ENCODE results near the gene FYB2.

Gene FYB2, protein sequence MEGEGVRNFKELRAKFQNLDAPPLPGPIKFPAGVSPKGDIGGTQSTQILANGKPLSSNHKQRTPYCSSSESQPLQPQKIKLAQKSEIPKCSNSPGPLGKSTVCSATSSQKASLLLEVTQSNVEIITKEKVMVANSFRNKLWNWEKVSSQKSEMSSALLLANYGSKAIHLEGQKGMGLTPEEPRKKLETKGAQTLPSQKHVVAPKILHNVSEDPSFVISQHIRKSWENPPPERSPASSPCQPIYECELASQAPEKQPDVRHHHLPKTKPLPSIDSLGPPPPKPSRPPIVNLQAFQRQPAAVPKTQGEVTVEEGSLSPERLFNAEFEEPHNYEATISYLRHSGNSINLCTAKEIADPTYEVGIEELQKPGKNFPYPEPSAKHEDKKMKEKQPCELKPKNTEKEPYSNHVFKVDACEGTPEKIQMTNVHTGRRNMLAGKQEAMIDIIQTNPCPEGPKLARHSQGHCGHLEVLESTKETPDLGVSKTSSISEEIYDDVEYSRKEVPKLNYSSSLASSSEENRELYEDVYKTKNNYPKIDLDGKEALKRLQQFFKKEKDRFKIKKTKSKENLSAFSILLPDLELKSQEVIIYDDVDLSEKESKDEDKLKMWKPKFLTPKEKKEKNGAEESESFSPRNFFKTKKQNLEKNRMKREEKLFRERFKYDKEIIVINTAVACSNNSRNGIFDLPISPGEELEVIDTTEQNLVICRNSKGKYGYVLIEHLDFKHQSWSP

DNA sequence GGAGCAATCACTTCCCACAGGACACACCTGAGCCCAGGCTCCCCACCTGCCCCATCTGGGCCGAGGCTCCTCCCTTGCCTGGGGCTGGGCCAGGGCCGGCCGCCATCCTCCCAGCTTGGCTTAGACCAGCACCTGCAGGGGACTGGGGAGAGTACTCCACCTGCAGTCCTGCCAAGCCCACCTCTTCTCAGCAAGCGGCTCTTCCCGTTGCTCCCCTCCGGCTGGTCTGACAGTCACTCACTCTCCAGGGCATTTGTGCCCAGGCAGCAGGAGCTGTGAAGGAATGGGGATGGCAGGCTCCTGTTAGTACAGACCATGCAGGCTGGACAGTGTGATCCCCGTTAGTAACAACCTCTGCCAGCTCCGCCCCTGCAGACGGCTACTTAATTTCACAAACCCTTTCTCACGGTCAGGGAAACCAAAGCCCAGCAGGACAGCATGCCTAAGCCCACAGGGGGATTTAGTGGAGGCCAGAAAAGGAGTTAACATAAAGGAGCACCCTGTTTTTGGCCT lies at the start of gene FYB2:
Gene FYB2 (minus strand): TSS at position 18 of the 513 bp plus-strand sequence. CDS start 114 bp downstream, outside the sequence.
- no peak for DNase-seq

- DNase-seq = no peak
These were observed 49.6 kb upstream of the FYB2 start for GRCh38 chr1:56868761-56869160.

DNA sequence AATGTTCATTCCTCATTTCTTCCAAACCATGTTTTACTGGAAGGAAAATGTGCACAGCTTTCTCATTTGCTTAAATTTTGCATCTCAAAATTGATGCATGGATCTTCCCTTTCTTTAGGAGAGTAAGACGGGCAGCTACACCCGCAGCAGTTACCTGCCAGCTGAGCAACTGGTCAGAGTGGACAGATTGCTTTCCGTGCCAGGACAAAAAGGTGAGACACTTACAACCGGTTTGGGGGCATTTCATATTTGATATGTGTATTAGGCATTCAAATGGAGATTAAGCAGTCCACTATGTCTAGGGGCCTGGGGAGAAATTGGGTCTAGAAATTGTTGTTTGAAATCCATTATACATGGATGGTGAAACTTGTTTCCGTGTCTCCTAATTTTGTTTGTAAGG lies 48.3 kb upstream of the FYB2 start:
- no peak for DNase-seq

- DNase-seq = no peak
These were observed 47.5 kb upstream of the FYB2 start for GRCh38 chr1:56866656-56867055.

DNA sequence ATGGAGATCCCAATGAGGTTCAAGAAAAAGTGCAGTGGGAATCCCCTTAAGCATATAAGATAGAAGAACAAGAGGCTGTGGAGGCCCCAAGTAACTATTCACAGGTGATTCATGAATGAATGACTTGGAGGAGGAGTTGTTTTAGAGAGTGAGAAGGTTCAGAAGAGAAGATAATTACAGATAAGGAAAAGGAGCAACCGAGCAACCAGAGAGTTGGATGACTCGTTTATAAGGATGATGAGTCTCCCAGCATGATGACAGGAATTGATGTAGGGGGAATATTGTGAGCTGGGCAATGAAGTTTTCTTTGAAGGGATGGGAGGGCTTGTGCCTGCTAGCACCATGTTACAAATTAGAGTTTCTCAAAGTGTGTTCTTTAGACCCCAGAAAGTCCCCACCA lies 45.2 kb upstream of the FYB2 start:
- no peak for DNase-seq

- no peak for DNase-seq
These were observed 44.2 kb upstream of the FYB2 start for GRCh38 chr1:56863265-56863992.

GRCh38 chr1:56859287-56859686 lies 40.1 kb upstream of the FYB2 start:
- no peak for DNase-seq

GRCh38 chr1:56856186-56856585 lies 37.0 kb upstream of the FYB2 start:
- no peak for DNase-seq

DNA sequence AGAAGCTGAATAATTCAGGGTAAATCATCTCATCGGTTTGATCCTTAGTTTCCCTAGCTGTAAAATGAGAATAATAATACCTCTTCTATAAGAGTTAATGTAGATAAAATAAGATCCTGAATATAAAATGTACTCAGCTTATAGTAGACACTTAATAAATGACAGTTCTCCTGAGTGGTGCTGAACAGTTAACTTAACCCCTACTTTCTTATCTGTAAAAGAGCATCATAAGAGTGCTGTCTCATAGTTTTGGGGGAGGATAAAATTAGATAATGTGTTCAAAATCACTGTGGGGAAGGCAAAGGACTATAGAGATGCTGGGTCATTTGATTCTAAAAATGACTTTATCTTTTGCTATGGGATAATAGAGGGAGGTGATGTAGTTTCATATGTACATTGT lies 36.0 kb upstream of the FYB2 start:
- no peak for DNase-seq

DNA sequence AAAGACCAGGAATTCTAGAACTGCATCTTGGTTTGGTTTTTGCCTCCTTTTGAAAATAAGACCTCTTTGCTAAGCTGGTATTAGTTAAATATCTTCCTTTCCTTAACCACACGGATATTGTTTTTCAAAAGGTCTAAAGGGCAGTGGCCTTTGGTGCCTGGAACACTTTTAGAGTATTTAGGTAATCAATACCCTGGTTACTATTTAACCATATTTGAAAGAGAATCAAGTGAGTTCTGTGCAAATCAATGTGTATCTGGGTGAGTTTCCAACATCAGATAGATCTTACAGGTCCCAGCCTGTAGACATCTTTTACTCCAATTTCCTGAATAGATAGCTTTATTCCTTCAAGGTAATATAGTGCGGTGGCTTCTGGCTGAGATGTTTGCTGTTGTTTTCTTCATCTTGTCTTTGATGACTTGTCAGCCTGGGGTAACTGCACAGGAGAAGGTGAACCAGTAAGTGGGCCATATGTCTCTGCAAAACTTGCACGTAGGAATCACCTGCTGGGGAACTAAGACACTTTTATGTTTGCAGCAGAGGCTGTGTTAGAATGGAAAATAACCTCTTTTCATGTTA lies 35.4 kb upstream of the FYB2 start, which contains the start of gene C8A:
Gene C8A (plus strand): TSS at position 277 of the 579 bp plus-strand sequence. CDS start 105 bp downstream, at position 382.
- no peak for DNase-seq

GRCh38 chr1:56852476-56852875 lies 33.3 kb upstream of the FYB2 start:
- no peak for DNase-seq

- DNase-seq = no peak
These were observed 31.7 kb upstream of the FYB2 start for GRCh38 chr1:56850922-56851321.

GRCh38 chr1:56850411-56850810 lies 31.2 kb upstream of the FYB2 start:
- no peak for DNase-seq

DNA sequence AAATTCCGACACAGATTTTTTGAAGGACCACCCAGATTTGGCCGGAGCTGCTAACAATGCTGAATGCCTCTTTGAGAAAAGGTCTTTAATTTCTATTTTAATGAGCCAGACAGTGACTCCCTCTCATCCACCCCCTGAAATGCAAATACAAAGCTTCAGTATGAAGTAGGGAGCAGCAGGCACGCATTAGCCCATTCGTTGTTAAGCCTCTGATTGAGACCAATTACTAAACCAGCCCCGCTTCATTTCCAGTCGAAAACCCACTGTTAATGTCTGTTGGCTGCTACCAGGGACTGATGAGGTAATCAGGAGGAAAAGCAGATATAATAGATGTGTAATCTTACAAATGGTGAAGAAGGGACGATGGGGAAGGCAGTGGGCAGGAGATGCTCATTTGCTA lies 30.5 kb upstream of the FYB2 start:
- DNase-seq = no peak

- no peak for DNase-seq
These were observed 26.1 kb upstream of the FYB2 start for GRCh38 chr1:56845343-56845742.

- no peak for DNase-seq
These were observed 25.4 kb upstream of the FYB2 start for GRCh38 chr1:56844545-56845136.

DNA sequence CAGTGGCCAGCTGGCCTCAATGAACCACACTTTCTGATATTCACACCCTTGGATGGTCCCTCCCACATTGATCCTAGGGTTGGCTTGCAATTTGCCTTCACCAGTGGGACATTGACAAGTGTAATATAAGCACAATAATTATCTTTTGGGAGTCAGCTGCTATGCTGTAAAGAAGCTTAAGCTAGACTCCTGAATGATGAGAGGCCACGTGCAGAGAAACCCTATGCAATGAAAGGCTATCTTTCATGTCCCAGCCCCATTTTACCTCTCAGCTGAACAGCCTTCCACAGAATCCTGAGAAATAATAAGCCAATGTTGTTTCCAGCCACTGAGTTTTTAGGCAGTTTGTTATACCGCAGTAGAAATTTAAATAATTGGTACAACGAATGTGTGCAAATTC lies 24.3 kb upstream of the FYB2 start:
- no peak for DNase-seq

DNA sequence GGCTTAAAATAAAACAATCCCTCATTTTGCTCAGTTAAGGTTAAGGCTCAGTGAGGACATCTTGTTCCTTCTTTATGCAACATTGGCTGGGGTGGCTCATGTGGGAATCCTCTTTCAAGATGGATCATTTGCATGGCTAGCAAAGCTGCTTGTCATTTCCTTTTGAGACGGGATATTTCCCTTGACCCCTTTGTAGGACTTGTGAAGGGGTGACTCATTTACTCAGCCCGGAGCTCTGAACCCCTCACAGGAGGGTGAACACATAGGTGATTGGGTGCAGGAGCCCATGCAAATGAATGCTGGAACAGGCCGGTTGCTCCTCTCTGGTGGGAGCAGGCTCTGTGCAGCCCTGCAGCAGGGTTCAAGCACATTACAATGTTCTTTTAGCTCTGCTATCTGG lies 19.6 kb upstream of the FYB2 start:
- DNase-seq = no peak

GRCh38 chr1:56837244-56837939 lies 18.2 kb upstream of the FYB2 start:
- DNase-seq = no peak

GRCh38 chr1:56836359-56836758 lies 17.2 kb upstream of the FYB2 start:
- no peak for DNase-seq

DNA sequence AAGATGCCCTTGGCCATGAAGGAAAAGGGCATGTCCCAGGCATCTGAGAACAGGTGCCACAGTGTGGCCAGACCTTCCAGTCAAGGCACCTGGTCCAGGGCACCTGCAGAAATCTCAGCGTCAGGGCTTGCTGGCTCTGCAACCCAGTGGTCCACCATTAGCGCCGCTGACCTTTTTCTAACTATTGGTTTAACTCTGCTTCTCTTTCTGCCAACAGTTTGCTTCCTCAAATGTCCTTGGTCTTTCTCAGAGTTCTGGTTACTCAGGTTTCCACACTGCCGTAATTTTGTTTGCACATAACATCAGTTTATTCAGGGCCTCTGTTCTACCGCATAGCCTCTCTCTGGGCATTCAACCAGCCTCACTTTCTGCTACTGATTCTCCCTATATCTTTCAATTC lies 16.5 kb upstream of the FYB2 start:
- no peak for DNase-seq

Measured in NK-92 treated with Interleukin-12 subunit alpha and Interleukin-12 subunit beta, amount 100 ng/mL, for 24 hours (cell line).